ENCODE measurements around the gene MCM9. TPM values are rescaled to one million over a fixed set of nuclear protein-coding genes. Genes with fewer than 3 reads are reported as not detected.

The MCM9 gene
- total RNA-seq, 1 donor from 2014 or later, result 29.0 TPM

DNA sequence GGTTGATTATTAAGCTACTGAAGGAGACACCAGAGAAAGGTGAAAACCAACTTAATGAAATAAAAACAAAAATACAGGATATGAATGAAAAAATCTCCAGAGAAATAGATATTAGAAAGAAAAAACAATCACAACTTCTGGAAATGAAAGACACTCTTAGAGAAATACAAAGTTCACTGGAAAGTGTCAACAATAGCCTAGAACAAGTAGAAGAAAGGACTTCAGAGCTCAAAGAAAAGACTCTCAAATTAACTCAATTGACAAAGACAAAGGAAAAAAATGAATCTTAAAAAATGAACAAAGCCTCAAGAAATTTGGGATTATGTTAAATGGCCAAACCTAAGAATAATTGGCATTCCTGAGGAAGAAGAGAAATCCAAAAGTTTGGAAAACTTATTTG, 10.3 kb upstream of the MCM9 start:
- Mint-ChIP-seq H3K4me1 (no peaks in the 10 kb centered on the region), H3K27ac (no peak overlapping the region), H3K36me3 (peaks cover 20% of the 10 kb centered on the region), H3K4me3 (no peak overlapping the region), H3K27me3 (ENCODE audit: insufficient read depth, low read depth) (no peaks in the 10 kb centered on the region), H3K9me3 (peaks cover 69% of the 10 kb centered on the region)
- no peak overlapping the region for H3K4me3 ChIP-seq
- no peaks in the 10 kb centered on the region for H3K27me3 ChIP-seq
- TF ChIP-seq, protein P1, sequence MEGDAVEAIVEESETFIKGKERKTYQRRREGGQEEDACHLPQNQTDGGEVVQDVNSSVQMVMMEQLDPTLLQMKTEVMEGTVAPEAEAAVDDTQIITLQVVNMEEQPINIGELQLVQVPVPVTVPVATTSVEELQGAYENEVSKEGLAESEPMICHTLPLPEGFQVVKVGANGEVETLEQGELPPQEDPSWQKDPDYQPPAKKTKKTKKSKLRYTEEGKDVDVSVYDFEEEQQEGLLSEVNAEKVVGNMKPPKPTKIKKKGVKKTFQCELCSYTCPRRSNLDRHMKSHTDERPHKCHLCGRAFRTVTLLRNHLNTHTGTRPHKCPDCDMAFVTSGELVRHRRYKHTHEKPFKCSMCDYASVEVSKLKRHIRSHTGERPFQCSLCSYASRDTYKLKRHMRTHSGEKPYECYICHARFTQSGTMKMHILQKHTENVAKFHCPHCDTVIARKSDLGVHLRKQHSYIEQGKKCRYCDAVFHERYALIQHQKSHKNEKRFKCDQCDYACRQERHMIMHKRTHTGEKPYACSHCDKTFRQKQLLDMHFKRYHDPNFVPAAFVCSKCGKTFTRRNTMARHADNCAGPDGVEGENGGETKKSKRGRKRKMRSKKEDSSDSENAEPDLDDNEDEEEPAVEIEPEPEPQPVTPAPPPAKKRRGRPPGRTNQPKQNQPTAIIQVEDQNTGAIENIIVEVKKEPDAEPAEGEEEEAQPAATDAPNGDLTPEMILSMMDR (IDR thresholded peaks at IDR 0.05), result no peak
- TF ChIP-seq EZH2phosphoT487 (IDR thresholded peaks at IDR 0.05) (no peak), EZH2 (IDR thresholded peaks at IDR 0.05) (no peak)
- H3K79me2 ChIP-seq (ENCODE audit: low read depth), result no peaks in the 10 kb centered on the region
- H2AFZ ChIP-seq (replicated peaks), result no peak overlapping the region
- no peak overlapping the region for H3K27ac ChIP-seq
- H3K9me3 ChIP-seq (ENCODE audit: low read depth), result no peaks in the 10 kb centered on the region
- no peak for DNase-seq (ENCODE audit: low spot score)
- H3K36me3 ChIP-seq, result no peaks in the 10 kb centered on the region
- no peak overlapping the region for H3K4me2 ChIP-seq
- no peak overlapping the region for H3K9ac ChIP-seq
- H3F3A ChIP-seq (ENCODE audit: low read depth), result no peaks in the 10 kb centered on the region
- H4K20me1 ChIP-seq (ENCODE audit: low read depth), result no peaks in the 10 kb centered on the region
- H3K4me1 ChIP-seq, result no peaks in the 10 kb centered on the region

DNA sequence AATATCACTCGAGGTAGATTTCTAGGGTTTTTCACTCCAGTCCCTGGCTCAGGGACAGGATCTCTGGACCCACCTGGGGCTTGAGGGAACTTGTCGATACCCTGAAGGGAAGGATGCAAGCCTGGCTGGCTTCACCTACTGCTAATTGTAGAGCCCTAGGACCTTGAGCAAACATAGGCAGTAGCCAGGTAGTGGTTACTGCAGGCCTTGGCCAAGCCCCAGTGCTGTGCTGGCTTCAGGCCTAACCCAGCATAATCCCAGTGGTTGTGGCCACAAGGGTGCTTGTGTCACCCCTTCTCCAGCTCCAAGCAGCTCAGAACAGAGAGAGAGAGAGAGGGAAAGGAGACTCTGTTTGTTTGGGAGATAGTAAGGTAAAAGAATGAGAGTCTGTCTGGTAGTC, 5.8 kb upstream of the MCM9 start:
- Histone ChIP-seq H3K4me3 (no peak overlapping the region), H4K20me1 (ENCODE audit: low read depth) (no peaks in the 10 kb centered on the region), H3K4me1 (peaks cover 3% of the 10 kb centered on the region), H3K27ac (no peak overlapping the region), H2AFZ (replicated peaks) (no peak overlapping the region), H3K9ac (no peak overlapping the region), H3F3A (ENCODE audit: low read depth) (no peaks in the 10 kb centered on the region), H3K4me2 (no peak overlapping the region), H3K9me3 (ENCODE audit: low read depth) (no peaks in the 10 kb centered on the region), H3K27me3 (no peaks in the 10 kb centered on the region), H3K36me3 (no peaks in the 10 kb centered on the region), H3K79me2 (ENCODE audit: low read depth) (peaks cover 20% of the 10 kb centered on the region)
- Mint-ChIP-seq H3K9me3 (peaks cover 59% of the 10 kb centered on the region), H3K4me3 (no peak overlapping the region), H3K36me3 (peaks cover 40% of the 10 kb centered on the region), H3K4me1 (peaks cover 3% of the 10 kb centered on the region), H3K27me3 (ENCODE audit: insufficient read depth, low read depth) (no peaks in the 10 kb centered on the region), H3K27ac (no peak overlapping the region)
- no peak for DNase-seq (ENCODE audit: low spot score)
- no peak for TF ChIP-seq EZH2 (IDR thresholded peaks at IDR 0.05)
- no peak for TF ChIP-seq EZH2phosphoT487 (IDR thresholded peaks at IDR 0.05)
- TF ChIP-seq, protein P1 (IDR thresholded peaks at IDR 0.05), result no peak

DNA sequence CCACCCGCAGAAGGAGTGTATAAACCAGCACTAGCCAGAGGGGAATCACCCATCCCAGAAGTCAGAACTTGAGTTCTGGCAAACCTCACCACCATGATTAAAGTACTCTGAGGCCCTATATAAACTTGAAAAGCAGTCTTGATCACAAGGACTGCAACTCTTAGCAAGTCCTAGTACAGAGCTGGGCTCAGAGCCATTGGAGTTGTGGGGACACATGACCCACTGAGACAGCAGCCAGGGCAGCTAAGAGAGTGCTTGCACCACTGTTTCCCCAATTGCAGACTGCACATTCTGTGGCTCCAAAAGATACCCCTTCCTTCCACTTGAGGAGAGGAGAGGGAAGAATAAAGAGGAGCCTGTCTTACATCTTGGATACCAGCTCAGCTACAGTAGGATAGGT, 4.7 kb upstream of the MCM9 start:
- H3K27ac ChIP-seq, result no peak overlapping the region
- no peak overlapping the region for H2AFZ ChIP-seq (replicated peaks)
- H3K9me3 Mint-ChIP-seq, result peaks cover 48% of the 10 kb centered on the region
- H3K4me3 ChIP-seq, result no peak overlapping the region
- peaks cover 2% of the 10 kb centered on the region for H3K27me3 Mint-ChIP-seq (ENCODE audit: insufficient read depth, low read depth)
- peaks cover 26% of the 10 kb centered on the region for H3K79me2 ChIP-seq (ENCODE audit: low read depth)
- H3K4me3 Mint-ChIP-seq, result no peak overlapping the region
- H3K9ac ChIP-seq, result no peak overlapping the region
- no peaks in the 10 kb centered on the region for H3K27me3 ChIP-seq
- TF ChIP-seq, protein P1 (IDR thresholded peaks at IDR 0.05), result no peak
- no peak for TF ChIP-seq EZH2 (IDR thresholded peaks at IDR 0.05)
- TF ChIP-seq EZH2phosphoT487 (IDR thresholded peaks at IDR 0.05), result no peak
- H4K20me1 ChIP-seq (ENCODE audit: low read depth), result no peaks in the 10 kb centered on the region
- H3K36me3 Mint-ChIP-seq, result peaks cover 40% of the 10 kb centered on the region
- no peaks in the 10 kb centered on the region for H3K36me3 ChIP-seq
- H3F3A ChIP-seq (ENCODE audit: low read depth), result peaks cover 8% of the 10 kb centered on the region
- no peak overlapping the region for H3K4me2 ChIP-seq
- H3K27ac Mint-ChIP-seq, result no peak overlapping the region
- no peak for DNase-seq (ENCODE audit: low spot score)
- peaks cover 9% of the 10 kb centered on the region for H3K4me1 Mint-ChIP-seq
- H3K4me1 ChIP-seq, result peaks cover 7% of the 10 kb centered on the region
- no peaks in the 10 kb centered on the region for H3K9me3 ChIP-seq (ENCODE audit: low read depth)
